ENCODE measurements around the gene SECTM1. TPM values are rescaled to one million over a fixed set of nuclear protein-coding genes. Genes with fewer than 3 reads are reported as not detected.

Gene SECTM1
- total RNA-seq, 1 experiment from 2014 or later = 25.9 TPM

DNA sequence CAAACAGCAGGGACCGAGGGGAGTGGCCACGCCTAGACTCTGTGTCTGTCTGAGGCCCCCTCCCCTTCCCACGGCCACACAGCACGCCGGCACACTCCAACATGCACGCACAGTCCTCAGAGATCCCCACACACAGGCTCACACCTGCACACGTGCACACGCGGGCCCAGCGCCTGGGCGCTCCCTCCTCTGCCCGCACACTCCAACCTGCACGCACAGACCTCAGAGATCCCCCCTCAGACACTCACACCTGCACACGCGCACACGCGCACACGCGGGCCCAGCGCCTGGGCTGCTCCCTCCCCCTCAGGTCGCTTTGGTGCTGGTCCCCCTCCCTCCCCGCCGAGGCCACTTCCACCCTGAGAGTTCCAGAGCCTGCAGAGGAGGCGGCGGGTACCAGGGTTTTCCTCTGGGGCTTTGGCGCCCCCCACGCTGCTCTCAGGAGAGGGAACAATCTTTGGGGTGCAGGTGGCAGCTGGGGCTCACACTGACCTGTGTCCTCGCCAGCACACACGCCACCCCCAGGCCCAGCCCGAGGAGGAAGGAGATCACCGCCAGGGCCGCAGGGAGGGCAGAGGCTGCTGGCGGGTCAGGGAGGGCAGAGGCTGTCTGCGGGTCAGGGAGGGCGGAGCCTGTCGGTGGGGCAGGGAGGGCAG, 17.7 kb downstream of the SECTM1 start:
- no peak for DNase-seq
- Histone ChIP-seq H3K36me3 (no peaks in the 10 kb centered on the region), H3K27me3 (no peaks in the 10 kb centered on the region), H3K4me3 (no peak overlapping the region), H3K9me3 (no peaks in the 10 kb centered on the region)

DNA sequence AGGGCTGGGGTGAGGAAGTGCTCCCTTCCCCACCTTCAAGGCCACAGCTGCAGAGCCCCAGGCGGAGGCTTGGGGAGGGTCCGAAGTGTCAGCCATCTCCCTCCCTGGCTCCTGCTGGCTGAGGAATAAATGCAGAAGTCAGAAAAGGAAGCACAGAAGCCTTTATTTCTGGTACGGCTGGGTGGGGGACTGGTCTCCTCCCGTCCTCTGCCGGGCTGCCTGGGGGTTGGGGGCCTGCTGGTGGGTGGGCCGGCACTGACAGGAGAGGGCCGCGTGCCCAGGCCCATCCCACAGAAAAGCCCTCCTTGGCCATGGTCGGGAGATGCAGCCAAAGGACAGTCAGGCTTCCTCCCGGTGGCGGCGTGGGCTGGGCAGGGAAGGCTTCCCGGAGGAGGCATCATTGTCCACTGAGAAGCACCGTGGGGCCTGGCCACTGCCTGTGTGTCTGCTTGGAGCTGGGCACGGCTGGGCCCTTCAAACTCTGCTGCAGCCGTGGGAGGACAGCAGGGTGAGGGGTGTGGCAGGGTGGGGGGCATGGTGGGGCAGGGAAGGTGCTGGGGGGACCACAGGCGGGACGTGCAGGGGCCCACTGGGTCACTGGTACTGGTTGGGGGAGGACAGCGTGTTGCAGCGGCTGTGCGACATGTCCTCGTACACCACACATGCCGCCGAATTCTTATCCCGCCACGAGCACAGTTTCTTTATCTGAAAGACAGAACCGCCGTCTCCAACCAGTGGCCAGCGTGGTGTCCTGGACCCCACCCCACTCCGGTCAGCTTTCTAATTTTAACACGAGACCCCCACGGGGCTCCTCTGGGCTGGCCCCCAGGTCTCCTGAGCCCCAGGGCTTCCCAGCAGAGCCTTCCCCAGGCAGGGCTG, 18.6 kb downstream of the SECTM1 start:
- Histone ChIP-seq H3K4me3 (no peak overlapping the region), H3K36me3 (no peaks in the 10 kb centered on the region), H3K9me3 (no peaks in the 10 kb centered on the region), H3K27me3 (peaks cover 2% of the 10 kb centered on the region; the same call in 1 of the 2 replicates)
- no peak for DNase-seq

DNA sequence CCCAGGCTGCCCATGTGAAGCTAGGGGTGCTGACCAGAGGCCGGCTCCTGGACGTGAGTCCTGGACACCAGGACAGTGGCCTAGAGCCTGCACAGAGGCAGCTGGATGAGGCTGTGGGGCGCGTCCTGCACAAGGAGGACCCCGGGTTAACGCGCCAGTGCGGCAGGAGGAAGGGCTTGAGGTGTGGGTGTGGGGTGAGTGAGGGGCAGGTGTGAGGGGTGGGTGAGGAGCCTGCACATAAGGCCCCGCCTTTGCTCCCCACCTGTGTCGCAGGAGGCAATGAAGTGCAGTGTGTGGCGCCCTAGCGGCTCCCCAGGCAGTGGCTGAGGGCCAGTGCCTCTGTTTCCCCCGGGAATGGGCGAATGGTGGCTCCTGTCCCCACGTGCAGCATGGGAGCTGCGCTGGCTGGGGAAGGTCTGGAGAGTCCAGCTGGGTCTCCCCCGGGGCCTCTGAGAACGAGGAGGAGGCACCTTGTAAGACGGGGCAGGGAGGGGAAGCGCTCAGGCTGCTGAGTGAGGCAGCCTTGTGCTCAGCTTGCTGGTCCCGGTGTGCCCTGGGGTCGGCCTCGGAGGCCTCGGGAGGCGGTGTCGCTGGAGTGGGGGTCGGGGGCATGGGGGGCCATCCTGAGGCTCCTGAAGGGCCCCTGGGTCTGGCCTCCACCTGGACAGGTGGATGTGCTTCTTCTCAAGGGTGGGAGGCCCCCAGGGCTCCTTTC, 19.4 kb downstream of the SECTM1 start:
- Histone ChIP-seq H3K9me3 (no peaks in the 10 kb centered on the region), H3K4me3 (no peak overlapping the region), H3K27me3 (peaks cover 6% of the 10 kb centered on the region; the same call in 1 of the 2 replicates), H3K36me3 (no peaks in the 10 kb centered on the region)
- DNase-seq = no peak

DNA sequence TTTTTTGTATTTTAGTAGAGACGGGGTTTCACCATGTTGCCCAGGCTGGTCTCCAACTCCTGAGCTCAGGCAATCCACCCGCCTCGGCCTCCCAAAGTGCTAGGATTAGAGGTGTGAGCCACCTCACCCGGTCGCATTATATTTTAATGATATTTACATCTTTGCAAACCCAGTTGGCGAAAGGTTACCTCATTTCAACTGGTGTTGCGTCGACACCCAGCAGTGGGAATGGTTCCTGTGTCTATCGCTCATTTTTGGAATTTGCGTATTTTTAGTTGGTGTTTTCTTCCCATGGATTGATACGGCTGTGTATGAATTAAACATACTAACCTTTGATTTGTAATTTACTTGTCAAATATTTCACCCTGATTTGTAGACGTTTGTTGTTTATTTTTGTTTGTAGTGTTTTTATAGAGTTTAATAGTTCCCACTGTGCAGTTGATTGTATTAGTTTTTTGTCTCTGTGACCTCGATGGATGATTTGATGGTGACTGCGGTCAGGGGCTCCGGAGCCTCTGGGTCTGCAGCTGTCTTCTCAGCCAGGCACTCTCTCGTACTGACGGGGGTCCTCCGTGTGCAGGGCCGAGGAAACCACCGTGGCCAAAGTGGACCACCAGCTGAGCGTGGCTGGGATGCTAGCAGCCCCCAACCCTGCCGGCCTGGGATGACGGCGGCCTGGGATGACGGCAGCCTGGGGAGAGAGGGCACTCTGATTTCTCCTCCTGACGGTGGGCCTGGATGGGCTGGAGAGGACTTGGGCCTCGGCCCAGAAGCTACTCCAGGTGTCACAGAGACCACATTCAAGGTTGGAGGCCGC, 20.2 kb downstream of the SECTM1 start:
- Histone ChIP-seq H3K4me3 (no peak overlapping the region), H3K9me3 (no peaks in the 10 kb centered on the region), H3K36me3 (no peaks in the 10 kb centered on the region), H3K27me3 (peaks cover 10% of the 10 kb centered on the region; the same call in 1 of the 2 replicates)
- no peak for DNase-seq

DNA sequence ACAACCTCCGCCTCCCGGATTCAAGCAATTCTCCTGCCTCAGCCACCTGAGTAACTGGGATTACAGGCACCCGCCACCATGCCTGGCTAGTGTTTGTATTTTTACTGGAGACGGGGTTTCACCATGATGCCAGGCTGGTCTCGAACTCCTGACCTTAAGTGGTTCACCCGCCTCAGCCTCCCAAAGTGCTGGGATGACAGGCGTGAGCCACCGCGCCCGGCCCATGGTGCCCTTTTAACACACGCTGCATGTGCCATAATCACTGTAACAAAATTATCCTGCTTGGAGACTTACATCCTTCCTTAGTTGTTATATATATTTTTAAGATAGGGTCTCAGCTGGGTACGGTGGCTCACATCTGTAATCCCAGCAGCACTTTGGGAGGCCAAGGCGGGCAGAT, 21.6 kb downstream of the SECTM1 start:
- Histone ChIP-seq H3K9me3 (no peaks in the 10 kb centered on the region), H3K4me3 (no peak overlapping the region), H3K27me3 (peaks cover 10% of the 10 kb centered on the region; the same call in 1 of the 2 replicates), H3K36me3 (no peaks in the 10 kb centered on the region)
- no peak for DNase-seq

DNA sequence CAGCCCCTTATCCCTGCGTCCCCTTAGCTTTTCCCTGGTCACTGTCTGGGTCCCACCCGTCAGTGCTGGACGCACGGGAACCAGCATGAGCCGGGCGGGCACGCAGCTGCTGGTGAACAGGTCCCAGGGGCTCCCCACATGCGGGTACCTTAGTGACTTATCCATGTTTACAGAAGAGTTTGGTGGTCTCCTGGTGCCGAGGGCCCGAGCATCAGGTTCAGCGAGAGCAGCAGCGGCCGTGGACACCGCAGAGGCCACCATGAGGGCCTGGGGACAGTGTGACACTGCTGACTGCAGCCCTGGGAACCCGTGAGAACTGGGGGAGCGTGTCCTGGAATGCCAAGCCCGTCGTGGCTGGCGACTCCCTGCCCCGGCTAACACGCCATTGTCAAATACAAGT, 22.7 kb downstream of the SECTM1 start:
- Histone ChIP-seq H3K27me3 (peaks cover 10% of the 10 kb centered on the region; the same call in 1 of the 2 replicates), H3K4me3 (no peak overlapping the region), H3K36me3 (no peaks in the 10 kb centered on the region), H3K9me3 (no peaks in the 10 kb centered on the region)
- DNase-seq = no peak

DNA sequence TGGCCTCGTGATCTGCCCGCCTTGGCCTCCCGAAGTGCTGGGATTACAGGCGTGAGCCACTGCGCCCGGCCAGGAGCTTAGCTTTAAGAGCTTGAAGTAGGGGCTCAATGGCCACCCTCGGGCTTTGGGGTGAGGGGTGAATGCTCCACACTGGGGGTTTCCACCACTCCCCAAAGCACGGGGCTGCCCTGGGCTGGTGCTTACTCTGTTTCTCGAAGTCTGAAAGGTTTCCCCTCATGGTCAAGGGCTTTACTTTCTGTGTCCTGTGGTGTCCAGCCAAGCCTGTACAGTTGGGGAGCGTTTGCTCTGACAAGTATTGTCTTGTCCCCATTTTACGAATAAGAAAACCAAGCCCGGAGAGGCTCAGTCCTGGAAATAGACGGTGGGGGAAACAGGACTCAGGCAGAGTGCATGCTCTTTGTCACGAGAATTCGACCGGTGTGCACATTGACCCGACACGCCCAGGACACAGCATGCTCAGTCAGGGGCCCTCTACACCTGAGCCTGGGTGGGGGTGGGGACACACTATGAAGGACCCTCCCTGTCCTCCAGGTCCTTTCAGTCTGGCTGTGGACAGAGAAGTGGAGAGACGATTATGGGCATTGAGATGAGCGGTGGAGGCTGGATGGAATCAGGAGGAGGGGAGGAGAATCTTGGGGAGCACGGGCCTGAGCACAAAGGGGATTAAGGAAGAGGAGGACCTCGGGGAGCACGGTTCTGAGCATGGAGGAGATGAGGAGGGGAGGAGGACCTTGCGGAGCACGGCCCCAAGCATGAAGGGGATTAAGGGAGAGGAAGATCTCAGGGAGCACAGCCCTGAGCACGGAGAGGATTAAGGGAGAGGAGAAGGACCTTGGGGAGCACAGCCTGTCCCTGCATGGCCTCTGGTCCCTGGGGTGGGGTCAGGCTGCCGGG, 23.7 kb downstream of the SECTM1 start:
- no peak for DNase-seq
- H3K36me3 ChIP-seq = no peaks in the 10 kb centered on the region

DNA sequence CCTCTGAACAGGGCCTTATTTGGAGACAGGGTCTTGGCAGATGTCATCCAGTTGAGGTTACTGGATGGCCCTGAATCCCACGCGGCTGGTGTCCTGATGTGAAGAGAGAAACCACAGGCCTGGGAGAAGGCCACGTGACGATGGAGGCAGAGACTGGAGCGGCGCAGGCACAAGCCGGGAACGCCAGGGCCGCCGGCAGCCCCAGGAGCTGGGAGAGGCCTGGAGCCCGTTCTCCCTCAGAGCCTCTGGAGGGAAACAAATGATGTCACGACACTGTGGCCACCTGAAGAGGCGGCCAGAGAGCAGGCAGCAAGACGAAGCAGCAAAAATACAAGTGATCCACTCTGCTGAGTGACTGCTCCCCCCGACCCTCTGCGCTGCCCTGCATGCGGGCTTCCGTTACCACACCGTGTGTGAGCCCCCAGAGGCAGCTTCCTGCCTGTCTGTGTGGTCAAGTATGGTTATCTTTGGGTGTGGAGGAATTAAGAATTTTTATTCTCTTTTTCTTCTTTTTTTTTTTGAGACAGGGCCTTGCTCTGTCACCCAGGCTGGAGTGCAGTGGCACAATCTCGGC, 27.8 kb downstream of the SECTM1 start:
- H3K27me3 ChIP-seq = peaks cover 10% of the 10 kb centered on the region; the same call in 1 of the 2 replicates
- H3K9me3 ChIP-seq = no peaks in the 10 kb centered on the region
- DNase-seq = no peak
- H3K4me3 ChIP-seq = no peak overlapping the region
- H3K36me3 ChIP-seq = no peaks in the 10 kb centered on the region

More for the DNA sequence above, 23.7 kb downstream of the SECTM1 start:
- H3K27me3 ChIP-seq = peaks cover 10% of the 10 kb centered on the region; the same call in 1 of the 2 replicates
- no peak overlapping the region for H3K4me3 ChIP-seq
- no peaks in the 10 kb centered on the region for H3K9me3 ChIP-seq

DNA sequence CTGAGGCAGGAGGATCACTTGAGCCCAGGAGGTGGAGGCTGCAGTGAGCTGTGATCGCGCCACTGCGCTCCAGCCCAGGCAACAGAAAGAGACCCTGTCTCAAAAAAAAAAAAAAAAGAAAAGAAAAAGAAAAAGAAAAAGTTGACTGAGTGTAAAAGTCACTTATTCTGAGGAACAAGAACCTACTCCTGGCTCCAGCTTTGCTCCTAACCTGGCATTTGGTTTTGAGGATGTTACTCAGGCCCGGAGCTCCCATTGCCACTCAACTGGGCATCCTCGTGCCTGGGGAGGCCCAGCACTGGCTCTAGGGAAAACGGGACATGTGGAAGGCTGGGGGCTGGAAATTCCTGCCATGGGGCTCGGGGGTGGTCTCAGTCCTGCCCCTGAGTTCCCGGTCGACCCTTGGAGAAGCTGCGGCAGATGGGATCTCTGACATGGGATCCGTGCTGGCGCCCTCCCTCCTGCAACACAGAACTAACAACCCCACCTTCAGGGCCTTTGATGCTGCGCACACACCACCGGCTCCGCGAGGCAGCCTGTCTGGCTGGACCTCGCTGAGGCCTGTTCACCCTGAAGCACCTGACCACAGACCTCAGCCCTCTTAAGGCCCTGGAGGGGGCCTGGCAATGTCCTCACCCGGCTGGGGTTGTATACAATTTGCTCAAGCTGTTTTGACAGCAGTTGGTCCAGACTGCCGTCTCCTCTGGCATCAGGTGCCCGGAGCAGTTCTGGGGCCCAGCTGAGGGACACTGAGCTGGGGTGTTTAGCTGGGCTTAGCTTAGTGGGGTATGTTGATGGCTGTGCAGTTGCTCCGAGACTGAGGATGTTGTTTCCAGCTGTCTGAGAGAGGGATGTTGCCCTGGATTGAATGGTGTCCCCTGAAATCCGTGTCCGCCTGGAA, 28.5 kb downstream of the SECTM1 start:
- Histone ChIP-seq H3K36me3 (no peaks in the 10 kb centered on the region), H3K4me3 (no peak overlapping the region)

DNA sequence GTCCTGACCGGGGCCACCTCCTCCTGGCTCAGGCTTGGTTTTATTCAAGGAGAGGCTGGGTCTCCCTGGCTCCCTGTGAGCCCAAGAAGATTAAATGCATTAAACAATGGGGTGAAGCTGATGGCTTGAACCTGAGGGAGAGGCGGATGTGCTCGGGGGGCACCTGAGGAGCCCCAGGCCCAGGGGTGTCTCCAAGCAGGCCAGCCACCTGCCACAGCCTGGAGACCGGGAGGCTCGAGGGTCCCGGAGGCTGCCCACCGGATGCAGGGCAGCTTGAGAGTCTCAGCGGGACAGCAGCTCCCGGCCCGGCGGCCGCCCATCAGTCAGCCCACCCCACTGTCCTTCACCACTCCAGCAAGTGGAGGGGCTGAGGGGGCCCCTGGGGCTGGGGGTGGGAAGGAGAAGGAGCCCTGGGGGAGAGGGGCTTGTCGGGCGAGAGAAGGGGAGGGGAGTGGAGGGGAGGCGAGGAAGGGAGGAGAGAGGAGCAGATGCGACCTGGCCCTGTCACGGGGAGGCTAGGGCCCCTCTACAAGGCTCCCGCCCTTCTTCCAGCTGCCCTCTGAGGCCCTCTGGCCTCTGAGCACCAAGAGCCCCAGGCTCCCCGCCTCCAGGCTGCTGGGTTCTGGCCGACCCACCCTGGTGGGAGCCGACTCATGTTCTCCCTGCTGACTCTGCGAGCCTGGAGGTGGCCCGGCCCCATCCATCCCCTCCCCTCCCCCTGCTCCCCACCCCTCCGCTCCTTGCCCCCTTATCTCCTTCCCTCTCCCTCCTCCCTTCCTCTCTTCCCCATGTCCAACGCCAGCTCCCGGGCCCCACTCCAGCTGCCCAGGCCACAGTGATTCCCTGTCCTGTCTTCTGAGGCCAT, 29.4 kb downstream of the SECTM1 start:
- H3K27me3 ChIP-seq = peaks cover 4% of the 10 kb centered on the region; the same call in 1 of the 2 replicates
- no peak overlapping the region for H3K4me3 ChIP-seq
- H3K36me3 ChIP-seq = no peaks in the 10 kb centered on the region
- no peak for DNase-seq
- H3K9me3 ChIP-seq = no peaks in the 10 kb centered on the region

More for the DNA sequence above, 28.5 kb downstream of the SECTM1 start:
- DNase-seq = no peak
- Histone ChIP-seq H3K27me3 (peaks cover 9% of the 10 kb centered on the region; the same call in 1 of the 2 replicates), H3K9me3 (no peaks in the 10 kb centered on the region)

DNA sequence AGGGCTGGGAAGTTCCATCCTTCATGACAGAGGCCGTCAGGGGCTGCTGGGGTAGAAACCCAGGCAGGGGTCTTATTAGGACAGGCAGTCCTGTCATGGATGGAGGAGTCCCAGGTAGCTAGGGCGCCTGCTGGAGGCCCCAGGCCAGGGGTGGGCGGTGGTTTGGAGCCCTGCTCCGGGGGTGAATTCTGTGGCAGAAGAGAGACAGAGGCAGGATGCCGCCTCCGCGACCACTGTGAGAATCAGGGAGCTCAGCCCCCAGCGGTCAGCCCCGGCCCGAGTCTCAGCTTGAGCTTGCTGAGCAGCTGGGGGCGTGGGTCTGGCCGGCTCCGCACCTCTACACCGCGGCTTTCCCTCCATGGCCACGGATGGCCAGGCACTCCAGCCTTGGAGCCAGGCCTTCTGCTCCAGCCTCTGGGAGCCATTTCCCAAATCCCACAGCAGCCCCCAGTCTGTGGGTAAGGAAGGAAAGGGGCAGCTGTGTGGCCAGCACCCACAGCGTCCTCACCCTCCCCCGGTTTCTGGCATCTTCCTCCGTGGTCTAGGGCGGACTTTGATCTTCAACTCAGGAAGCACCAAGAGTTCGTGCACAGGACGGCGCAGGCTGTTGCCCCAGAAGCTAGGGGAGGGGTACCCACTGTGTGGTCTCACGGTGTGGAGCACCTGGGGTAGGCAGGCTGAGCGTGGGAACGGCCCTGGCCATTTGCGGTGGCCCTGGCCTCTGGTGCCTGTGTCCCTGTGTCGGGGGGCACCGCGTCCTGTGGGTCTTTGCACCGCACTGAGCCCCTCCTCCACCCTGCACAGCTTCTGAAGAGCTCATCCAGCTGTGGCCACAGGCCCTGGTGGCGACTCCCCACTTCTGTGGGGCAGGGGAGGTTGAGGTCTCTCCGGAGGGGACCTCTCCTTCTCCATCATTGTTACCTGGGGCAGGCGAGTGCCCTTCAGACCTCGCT, 30.3 kb downstream of the SECTM1 start:
- no peak for DNase-seq
- no peaks in the 10 kb centered on the region for H3K27me3 ChIP-seq
- H3K4me3 ChIP-seq = no peak overlapping the region
- H3K36me3 ChIP-seq = no peaks in the 10 kb centered on the region
- no peaks in the 10 kb centered on the region for H3K9me3 ChIP-seq

DNA sequence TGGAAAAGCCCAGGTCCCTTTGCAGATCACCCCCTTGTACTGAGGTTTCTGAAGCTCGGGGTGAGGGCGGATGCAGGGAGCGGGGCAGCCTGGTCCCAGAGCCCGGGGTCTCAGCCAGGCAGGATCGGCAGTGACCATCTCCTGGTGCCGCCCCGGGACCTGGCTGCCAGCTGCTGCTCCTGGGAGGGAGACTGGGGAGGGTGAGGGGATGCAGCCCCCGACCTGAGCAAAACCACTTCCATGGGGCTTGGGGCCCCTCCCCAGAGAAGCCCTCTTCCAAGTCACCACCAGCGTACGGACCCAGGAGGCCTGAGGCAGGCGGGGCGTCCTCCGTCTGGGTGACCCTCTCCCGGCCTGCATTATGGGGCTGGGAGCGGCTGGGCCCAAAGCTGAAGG, 31.0 kb downstream of the SECTM1 start:
- H3K36me3 ChIP-seq = no peaks in the 10 kb centered on the region
- no peak for DNase-seq
- no peak overlapping the region for H3K4me3 ChIP-seq
- H3K27me3 ChIP-seq = no peaks in the 10 kb centered on the region
- H3K9me3 ChIP-seq = no peaks in the 10 kb centered on the region
